ENCODE results near the gene CITED2.

- TF ChIP-seq EP300 (IDR thresholded peaks at IDR 0.05) (no peak), CTCF (IDR thresholded peaks at IDR 0.05) (no peak), POLR2A (IDR thresholded peaks at IDR 0.05) (no peak), POLR2AphosphoS5 (IDR thresholded peaks at IDR 0.05) (no peak)
Measured at GRCh38 chr6:139395891-139396301, 21.4 kb upstream of the CITED2 start.
